Activated CD8-positive, alpha-beta memory T cell treated with anti-CD3 and anti-CD28 coated beads for 1 hour (primary cell): ENCODE data around the gene ELFN2.

Source experiments
- DNase-seq, 2 donors: peaks; one replicate each; pipeline ENCODE4 v3.0.0-alpha.2; 2020; ENCODE audit warnings: low read depth in 1 of 2; ENCODE audit errors: extremely low read depth in 1 of 2

Gene ELFN2

GRCh38 chr22:37454857-37455686 lies 27.8 kb upstream of the ELFN2 start:
- no peak for DNase-seq

DNA sequence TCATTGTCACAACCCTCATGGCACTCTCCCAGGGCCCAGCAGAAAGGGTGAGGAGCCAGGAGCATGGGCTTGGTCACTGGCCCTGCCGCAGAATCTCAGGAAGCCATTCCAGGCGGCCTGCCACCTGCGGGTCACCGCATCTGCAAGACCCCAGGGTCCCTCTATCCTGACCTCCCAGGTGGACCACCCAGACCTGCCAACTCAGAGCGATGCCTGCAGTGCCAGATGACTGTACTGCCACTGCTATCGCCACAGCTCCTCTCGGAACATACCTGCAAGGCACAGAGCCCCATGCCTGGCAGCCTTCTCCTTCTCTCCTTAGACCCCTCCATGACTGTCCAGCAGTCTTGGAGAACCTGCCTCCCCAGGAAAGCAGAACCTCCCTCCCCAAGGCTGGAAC lies 26.4 kb upstream of the ELFN2 start:
- DNase-seq, result no peak

DNA sequence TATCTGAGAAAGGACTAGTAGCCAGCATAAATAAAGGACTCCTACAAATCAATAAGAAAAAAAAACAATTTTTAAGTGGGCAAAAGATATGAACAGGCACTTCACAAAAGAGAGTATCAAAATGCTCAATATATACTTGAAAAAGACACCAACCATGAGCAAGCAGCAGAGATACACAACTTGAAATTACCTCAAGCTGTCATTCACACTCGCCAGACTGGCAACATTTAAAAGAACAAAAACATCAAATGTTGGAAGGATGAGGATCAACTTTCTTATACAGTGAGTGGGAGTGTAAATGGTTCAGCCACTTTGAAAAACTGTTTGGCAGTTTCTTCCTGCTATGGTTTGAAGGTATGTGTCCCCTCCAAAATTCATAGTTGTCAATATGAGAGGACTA lies 23.9 kb upstream of the ELFN2 start:
- no peak for DNase-seq

- DNase-seq, result no peak
Observed at GRCh38 chr22:37449331-37450001, 22.2 kb upstream of the ELFN2 start.

GRCh38 chr22:37448516-37449127 lies 21.3 kb upstream of the ELFN2 start:
- no peak for DNase-seq

GRCh38 chr22:37445501-37445900 lies 18.2 kb upstream of the ELFN2 start:
- no peak for DNase-seq

DNA sequence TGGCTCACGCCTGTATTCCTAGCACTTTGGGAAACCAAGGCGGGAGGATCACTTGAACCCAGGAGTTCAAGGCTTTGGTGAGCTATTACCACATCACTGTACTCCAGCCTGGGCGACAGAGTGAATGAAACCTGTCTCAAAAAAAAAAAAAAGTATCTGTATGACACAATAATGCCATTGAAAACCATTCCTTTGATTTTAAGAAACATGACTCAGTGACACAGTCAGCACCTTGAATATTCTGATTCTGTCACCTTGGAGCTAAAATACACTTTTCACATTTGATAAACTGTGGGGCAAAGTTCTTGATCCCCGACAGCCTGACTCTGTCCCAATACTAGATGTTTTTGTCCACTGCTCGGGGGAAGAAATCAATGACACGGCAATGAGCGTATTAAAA lies 16.7 kb upstream of the ELFN2 start:
- DNase-seq, result no peak

DNA sequence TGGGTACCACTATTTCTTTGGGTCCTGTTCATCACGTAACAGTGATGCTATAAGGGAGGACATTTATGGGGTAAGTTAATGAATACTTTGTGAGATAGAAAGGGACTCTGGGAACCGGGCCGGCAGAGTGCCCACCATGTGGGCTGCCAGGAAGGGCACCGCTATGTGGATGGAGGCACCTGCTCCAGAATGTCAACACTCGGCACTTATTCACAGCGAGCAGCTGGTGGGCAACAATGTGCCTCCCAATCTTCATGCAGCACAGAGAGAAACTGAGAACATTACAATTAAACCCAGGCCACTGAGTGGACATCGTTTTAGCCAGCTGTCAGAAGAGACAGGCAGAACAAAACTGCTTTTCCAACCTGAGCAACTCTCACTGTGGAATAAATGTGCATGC lies 15.8 kb upstream of the ELFN2 start:
- DNase-seq, result no peak

DNA sequence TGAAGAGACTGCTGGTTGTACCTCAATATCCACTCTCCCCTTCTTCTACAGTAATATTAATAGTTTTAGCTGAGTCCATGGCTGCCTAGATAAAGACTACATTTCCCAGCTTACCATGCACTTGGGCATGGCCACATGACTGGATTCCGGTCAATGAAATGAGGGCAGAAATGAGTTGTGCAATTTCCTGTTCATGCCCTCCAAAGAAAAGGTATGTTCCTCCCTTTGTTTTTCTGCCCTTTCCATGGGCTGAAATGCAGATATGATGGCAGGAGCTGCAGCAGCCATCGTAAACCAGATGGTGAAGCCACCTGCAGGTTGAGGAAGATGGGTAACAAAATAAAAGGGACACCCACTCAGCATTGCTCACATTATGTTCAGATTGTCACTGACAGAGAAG lies 15.3 kb upstream of the ELFN2 start:
- DNase-seq, result no peak

GRCh38 chr22:37442135-37442534 lies 14.9 kb upstream of the ELFN2 start:
- no peak for DNase-seq

DNA sequence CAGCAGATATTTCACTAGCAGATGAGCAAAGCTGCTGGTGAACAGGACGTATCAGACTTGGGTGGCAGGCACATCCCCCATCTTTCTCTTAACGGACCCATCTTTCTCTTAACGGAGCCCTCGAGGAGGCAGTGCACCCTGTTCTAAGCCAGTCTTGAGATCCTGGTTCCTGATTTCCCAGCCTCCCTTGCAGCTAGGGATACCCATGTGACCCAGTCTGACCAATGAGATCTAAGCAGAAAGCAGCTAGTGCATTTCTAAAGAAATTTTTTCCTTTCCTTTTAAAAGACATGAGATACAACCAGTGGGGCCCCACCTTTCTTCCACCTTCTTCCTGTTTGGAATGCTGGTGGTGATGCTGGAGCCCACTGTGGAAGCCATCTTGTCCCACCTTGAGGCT lies 13.6 kb upstream of the ELFN2 start:
- DNase-seq, result no peak

DNA sequence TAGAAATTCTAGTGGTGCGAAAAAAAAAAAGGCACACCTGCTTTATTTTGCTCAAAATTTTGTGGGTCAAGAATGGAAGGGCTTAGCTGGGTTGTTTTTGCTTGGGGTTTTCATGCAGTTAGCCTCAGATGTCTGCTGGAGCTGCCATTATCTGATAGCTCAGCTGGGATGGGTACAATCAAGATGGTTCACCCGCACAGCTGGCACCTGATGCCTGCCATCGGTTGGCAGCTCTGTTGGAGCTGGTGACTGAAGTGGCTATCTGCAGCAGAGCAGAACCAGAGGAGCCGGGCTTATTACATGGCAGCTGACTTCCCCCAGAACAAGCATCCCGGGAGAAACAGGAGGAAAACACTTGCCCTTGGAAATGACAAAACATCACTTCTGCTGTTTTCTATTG lies 12.1 kb upstream of the ELFN2 start:
- DNase-seq, result no peak

DNA sequence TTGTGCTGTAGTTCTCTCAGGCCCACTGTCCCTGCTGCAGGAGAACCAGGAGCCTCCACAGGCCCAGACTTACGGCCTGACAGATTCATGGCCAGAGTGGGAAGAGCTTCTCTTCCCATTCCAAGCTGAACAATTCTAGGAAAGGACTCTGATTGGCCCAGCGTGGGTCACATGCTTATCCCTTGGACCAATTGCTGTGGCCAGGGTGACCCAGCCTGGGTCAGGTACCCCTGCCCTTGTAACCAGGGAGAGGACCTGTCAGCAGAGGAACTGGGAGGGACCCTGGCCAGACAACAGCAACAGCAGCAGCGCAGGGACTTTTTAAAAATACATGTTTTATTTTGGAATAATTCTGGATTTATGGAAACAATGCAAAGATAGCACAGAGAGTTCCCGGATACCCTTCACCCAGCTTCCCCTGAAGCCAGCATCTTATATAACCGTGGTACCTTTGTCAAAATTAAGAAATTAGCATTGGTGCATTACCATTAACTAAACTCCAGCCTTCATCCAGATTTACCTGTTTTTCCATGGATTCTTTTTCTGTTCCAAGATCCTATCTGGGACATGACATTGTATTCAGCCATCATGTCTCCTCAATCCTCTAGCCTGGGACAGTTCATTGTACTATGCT lies 8.8 kb upstream of the ELFN2 start:
- no peak for DNase-seq

DNA sequence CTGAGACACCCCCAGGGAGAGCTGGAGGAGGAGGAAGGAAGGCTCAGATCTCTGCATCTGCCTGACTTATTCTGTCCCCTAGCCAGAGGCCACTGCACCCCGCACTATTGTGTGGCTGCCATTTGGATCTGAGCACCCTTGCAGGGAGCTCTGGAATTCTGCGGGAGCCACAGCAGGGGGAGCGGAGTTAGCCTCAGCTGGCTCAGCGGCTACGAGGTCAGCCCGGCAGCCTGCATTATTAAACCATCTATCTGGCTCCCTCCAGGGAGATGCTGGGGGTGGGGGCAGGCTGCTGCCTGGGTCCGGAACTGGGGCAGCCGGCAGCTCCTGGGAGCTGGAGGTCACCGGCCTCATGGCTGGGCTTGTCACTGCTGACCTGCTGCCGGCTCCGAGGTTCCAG lies 6.5 kb upstream of the ELFN2 start:
- DNase-seq, result no peak

DNA sequence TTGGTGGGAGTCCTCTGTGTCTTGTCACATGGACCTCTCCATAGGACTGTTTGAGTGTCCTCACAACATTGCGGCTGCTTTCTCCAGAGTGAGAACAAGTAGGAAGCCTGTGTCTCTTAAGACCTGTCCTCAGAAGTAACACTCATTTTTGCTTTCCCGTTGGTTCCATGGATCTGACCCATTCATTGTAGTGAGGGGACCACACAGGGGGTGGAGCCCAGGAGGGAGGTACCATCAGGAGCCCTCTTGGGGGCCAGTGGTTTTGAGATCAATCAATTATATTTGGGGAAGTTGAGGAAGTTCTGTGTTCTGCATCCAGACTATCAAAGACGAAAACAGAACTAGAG lies 5.4 kb upstream of the ELFN2 start:
- DNase-seq, result no peak

DNA sequence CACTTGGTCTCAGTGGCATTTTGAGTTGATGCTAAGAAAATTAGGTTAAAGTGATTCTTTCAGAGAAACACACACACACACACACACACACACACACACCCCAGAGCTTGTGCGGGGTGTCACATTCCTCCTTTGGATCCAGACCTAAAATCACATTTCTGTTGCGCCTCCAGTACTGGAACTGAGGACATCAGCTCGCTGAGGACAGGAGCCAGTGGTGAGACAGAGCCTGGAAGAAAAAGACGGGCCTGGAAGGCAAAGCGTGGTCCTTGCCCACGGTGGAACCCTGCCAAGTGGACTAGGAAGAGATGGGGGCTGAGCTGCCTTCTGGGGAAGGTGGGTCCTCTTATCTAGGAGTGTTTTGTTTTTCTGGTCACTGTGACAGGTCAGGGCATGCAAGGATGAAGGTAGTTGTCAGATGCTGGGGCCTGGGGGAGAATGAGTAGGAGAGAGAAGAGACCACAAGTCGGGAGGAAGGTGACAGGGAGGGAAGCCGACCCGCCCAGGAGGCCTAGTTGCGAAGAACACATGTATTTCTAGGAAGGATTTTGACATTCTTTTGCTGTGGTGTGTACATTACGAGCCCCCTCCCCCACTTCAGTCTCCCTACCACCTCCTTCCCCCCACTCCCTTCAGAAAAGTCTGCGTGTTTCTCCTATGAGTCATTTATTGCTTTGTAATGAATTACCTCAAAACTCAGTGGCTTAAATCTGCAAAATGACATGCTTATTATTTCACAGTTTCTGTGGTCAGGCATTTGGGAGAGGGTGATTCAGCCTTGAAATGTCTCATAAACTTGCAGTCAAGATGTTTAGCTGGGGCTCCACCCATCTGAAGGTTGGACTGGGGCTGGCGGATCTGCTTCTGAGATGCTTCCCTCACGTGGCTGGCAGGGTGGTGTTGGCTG lies 4.8 kb upstream of the ELFN2 start:
- no peak for DNase-seq

DNA sequence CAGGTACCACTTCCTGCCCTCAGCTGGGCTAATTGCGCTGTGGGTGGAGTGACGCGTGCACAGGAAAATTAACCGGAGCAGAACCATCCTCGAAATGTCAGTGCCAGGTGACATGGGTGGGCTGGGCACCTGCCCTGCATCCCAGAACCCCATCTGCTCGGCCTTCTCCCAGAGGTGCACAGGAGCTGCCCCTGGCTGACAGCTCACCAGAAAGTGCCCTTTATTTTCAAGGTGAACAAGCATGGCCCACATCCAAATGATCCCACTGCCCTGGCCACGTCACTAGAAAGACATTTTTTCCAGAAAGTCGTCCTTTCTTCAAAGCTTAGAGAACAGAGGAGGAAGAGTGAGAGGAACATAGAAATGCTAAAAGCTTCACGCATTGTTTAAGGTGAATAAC lies 4.1 kb upstream of the ELFN2 start:
- DNase-seq, result no peak

- DNase-seq, result no peak
Observed at GRCh38 chr22:37430941-37431340, 3.7 kb upstream of the ELFN2 start.

- peak; percentile 21 to 47 for DNase-seq
Observed at GRCh38 chr22:37428649-37429586, 1.6 kb upstream of the ELFN2 start.
